GM10266 (cell line): ENCODE measurements around the gene TTPAL.

ENCODE experiments used
- DNase-seq: peaks from one replicate; pipeline ENCODE4 v3.0.0; 2012; ENCODE audit errors: extremely low spot score
- CTCF ChIP-seq: IDR thresholded peaks from 2 replicates; pipeline ENCODE4 v1.5.1; 2012; ENCODE audit warnings: mild to moderate bottlenecking, low read depth; ENCODE audit not compliant: control insufficient read depth, insufficient read depth; ENCODE audit errors: missing control alignments

TTPAL gene

GRCh38 chr20:44483112-44483511 lies 7.4 kb downstream of the TTPAL start:
- no peak for TF ChIP-seq CTCF

GRCh38 chr20:44485078-44485829 lies 9.6 kb downstream of the TTPAL start:
- no peak for TF ChIP-seq CTCF
- no peak for DNase-seq

More at GRCh38 chr20:44483112-44483511, 7.4 kb downstream of the TTPAL start:
- DNase-seq, result no peak

- no peak for TF ChIP-seq CTCF
- DNase-seq, result no peak
Observed at GRCh38 chr20:44485830-44486198, 10.1 kb downstream of the TTPAL start.

GRCh38 chr20:44488551-44488950 lies 12.9 kb downstream of the TTPAL start:
- no peak for DNase-seq
- TF ChIP-seq CTCF, result no peak

GRCh38 chr20:44489223-44489622 lies 13.5 kb downstream of the TTPAL start:
- no peak for DNase-seq
- TF ChIP-seq CTCF, result no peak

GRCh38 chr20:44489931-44490330 lies 14.3 kb downstream of the TTPAL start:
- DNase-seq, result peak; percentile 43
- no peak for TF ChIP-seq CTCF

GRCh38 chr20:44491635-44492395 lies 16.1 kb downstream of the TTPAL start:
- DNase-seq, result no peak

More at GRCh38 chr20:44491635-44492395, 16.1 kb downstream of the TTPAL start:
- no peak for TF ChIP-seq CTCF
